ENCODE results near the gene NDOR1.

Gene NDOR1

GRCh38 chr9:137211532-137211931, 6.0 kb downstream of the NDOR1 start:
- no peak overlapping the region for H3K4me3 ChIP-seq (ENCODE audit: low read length)
- TF ChIP-seq ZNF274 (IDR thresholded peaks at IDR 0.05; ENCODE audit: low read depth, low read length) = no peak

- no peak for TF ChIP-seq ZNF274 (IDR thresholded peaks at IDR 0.05; ENCODE audit: low read depth, low read length)
- no peak overlapping the region for H3K4me3 ChIP-seq (ENCODE audit: low read length)
These were observed 7.0 kb downstream of the NDOR1 start for GRCh38 chr9:137212520-137212919.

DNA sequence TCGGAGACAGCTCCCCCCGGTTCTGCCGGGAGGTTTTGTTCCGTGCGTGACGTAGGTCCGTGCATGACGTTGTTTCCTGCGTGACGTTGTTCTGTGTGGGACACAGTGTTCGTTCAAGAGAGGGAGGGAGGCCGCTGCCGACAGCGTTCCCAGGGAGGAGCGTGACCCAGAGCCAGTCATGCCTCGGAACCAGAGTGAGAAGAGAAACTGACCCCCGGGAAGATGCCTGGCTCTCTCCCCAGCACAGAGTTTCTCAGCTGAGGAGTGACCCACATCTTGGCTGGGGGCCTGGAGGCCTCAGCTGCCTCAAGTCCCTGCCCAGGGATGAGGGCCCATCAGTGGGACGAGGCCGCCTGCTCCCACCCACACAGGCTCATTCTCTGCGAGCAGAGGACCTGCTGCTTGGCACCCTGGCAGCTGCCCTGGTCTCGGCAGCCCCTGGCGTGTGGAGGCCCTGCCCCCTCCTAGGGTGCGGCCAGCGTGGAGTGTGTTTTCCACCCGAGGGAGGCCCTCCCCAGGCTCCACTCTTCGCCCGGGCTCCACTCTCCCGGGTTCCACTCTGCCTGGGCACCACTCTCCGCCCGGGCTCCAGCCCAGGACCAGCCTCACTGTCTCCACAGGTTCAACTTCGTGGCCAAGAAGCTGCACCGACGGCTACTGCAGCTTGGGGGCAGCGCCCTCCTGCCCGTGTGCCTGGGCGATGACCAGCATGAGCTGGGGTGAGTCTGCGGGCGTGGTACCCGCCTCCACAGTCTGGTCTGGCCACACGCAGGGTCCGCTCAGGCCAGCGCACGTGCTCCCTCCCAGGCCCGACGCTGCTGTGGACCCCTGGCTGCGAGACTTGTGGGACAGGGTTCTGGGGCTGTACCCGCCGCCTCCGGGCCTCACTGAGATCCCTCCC, 7.9 kb downstream of the NDOR1 start:
- no peak overlapping the region for H3K4me3 ChIP-seq (ENCODE audit: low read length)
- no peak for TF ChIP-seq ZNF274 (IDR thresholded peaks at IDR 0.05; ENCODE audit: low read depth, low read length)

- TF ChIP-seq ZNF274 (IDR thresholded peaks at IDR 0.05; ENCODE audit: low read depth, low read length) = no peak
These were observed 9.1 kb downstream of the NDOR1 start for GRCh38 chr9:137214620-137215019.

DNA sequence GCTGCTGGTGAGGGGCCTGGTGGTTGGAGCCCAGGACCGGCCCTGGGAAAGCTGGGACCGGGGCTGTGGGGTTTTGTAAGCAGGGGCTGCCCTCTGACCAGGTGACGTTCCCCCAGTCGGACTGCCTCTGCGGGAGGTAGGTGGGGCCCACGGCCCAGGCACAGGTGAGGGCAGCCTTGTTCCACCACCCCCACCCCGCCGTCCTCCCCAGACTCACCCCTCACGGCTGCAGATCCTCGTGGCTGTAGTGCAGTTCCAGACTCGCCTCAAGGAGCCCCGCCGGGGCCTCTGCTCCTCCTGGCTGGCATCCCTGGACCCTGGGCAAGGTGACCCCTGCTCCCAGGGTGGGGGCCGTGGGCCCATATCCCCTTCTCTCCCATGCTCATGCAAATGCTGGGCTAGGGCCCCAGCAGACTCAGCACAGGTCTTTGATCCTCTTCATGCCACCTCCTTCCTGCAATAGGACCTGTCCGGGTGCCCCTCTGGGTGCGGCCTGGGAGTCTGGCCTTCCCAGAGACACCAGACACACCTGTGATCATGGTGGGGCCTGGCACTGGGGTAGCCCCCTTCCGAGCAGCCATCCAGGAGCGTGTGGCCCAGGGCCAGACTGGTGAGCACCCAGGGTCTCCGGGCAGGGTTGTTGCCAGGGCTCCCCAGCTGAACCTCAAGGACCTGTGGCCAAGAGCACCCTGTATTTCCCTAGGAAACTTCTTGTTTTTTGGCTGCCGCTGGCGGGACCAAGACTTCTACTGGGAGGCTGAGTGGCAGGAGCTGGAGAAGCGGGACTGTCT, 9.9 kb downstream of the NDOR1 start:
- no peak for TF ChIP-seq ZNF274 (IDR thresholded peaks at IDR 0.05; ENCODE audit: low read depth, low read length)
- H3K4me3 ChIP-seq (ENCODE audit: low read length) = no peak overlapping the region

More at GRCh38 chr9:137214620-137215019, 9.1 kb downstream of the NDOR1 start:
- H3K4me3 ChIP-seq (ENCODE audit: low read length) = no peak overlapping the region

GRCh38 chr9:137216188-137216965, 10.9 kb downstream of the NDOR1 start:
- TF ChIP-seq ZNF274 (IDR thresholded peaks at IDR 0.05; ENCODE audit: low read depth, low read length) = no peak
- H3K4me3 ChIP-seq (ENCODE audit: low read length) = no peak overlapping the region

- H3K4me3 ChIP-seq (ENCODE audit: low read length) = no peak overlapping the region
- TF ChIP-seq ZNF274 (IDR thresholded peaks at IDR 0.05; ENCODE audit: low read depth, low read length) = no peak
These were observed 12.0 kb downstream of the NDOR1 start for GRCh38 chr9:137217276-137218211.

- TF ChIP-seq ZNF274 (IDR thresholded peaks at IDR 0.05; ENCODE audit: low read depth, low read length) = no peak
- no peak overlapping the region for H3K4me3 ChIP-seq (ENCODE audit: low read length)
These were observed 12.8 kb downstream of the NDOR1 start for GRCh38 chr9:137218212-137218753.

DNA sequence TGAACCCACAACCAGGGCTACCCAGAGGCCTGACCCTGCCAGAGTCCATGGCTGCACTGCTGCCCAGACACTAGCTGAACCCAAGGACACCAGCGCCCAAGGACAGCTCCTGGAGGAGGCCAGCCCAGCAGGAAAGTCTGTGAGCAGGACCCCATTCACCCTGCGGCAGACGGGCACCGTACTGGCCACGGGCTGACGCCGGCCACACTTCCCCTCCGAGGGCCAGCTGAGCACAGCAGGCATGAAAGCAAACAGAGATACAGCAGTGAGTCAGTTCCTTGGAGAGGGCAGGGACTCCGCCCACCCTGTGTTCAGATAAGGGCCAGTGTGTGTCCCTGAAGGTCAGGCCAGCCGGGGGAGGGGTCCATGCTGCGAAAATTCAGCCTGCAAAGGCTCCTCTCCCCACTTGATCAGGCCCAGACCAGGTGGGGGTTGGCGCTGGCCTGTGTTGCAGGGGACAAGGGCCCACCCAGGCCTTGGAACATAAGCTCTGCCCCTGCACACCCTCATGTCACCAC, 13.3 kb downstream of the NDOR1 start:
- TF ChIP-seq ZNF274 (IDR thresholded peaks at IDR 0.05; ENCODE audit: low read depth, low read length) = no peak
- H3K4me3 ChIP-seq (ENCODE audit: low read length) = no peak overlapping the region

DNA sequence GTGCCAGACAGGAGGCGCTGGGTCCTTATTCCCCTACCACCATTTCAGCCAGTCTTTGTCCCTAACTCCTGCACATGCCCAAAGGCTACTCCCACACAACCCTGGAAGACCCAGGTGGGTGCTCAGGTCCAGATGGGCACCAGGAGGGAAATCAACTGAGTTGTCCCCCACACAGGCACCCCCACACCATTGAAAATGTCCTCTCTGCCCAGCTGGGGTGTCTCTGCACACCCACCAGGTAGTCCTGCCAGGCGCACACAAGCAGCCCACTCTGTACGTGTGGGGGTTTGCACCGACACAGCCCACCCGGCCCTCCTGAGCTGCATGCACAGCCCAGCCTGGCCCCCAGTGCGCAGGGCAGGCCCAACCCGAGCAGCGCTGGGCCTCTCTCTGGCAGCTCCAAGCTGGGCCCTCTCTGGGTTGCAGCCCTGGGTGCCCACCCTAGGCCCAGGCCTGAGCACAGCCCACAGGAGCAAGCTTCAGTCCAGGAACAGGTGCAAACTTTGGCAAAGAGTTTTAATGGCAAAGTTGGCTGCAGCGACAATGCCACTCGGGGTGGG, 14.3 kb downstream of the NDOR1 start:
- no peak for TF ChIP-seq ZNF274 (IDR thresholded peaks at IDR 0.05; ENCODE audit: low read depth, low read length)
- H3K4me3 ChIP-seq (ENCODE audit: low read length) = no peak overlapping the region

- H3K4me3 ChIP-seq (ENCODE audit: low read length) = no peak overlapping the region
- no peak for TF ChIP-seq ZNF274 (IDR thresholded peaks at IDR 0.05; ENCODE audit: low read depth, low read length)
These were observed 15.0 kb downstream of the NDOR1 start for GRCh38 chr9:137220317-137221094.

DNA sequence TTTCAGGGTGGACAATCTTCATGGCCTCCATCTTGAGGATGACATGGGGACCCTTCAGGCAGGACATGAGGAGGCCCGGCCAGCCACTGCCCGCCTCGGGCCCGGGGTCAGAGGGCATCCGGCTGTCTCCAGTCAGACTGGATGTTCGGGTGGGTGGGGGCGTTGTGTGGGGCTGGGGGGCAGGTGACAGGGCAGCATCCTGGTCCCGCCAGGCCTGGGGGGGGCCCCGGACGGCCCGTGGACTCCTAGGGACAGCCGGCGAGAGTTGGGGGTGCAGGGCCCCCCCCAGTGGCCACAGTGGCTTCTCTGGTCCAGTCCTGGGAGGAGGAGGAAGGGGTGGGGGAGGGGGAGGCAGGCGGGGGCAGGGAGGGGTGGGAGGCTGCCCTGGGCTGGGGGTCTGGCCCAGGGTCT, 15.6 kb downstream of the NDOR1 start:
- no peak overlapping the region for H3K4me3 ChIP-seq (ENCODE audit: low read length)
- TF ChIP-seq ZNF274 (IDR thresholded peaks at IDR 0.05; ENCODE audit: low read depth, low read length) = no peak

All from GM08714 (cell line).